OCI-LY7 (cell line): ENCODE data around the gene MYOT. TPM values are rescaled to one million over a fixed set of nuclear protein-coding genes. Genes with fewer than 3 reads are reported as not detected.

Source experiments
- BruUV-seq: library from RNA; stranded (reverse); fragments of 400-500 nt; replicated peaks from 2 replicates; lab custom pipeline; 2021; lab: Mats Ljungman, UMichigan
- CTCF ChIA-PET: fragments of 300-600 bp; sonication (Branson Sonifier 250); formaldehyde crosslinking; loops from one replicate; lab custom pipeline; 2022; ENCODE audit warnings: antibody characterized with exemption; ENCODE audit not compliant: unreplicated experiment; lab: Charles Lee
- POLR2A ChIA-PET: fragments of 300-600 bp; sonication (Branson Sonifier 250); formaldehyde crosslinking; loops from one replicate; lab custom pipeline; 2022; ENCODE audit warnings: antibody characterized with exemption; lab: Charles Lee
- DNase-seq: peaks from one replicate; pipeline ENCODE4 v3.0.0-alpha.2; 2015; ENCODE audit warnings: low spot score
- H2AFZ ChIP-seq: fragments of 200-600 bp; sonication (generic), shearing (Covaris generic); 2 replicates; pipeline ENCODE4 v1.6.1; 2014; ENCODE audit warnings: mild to moderate bottlenecking, antibody characterized with exemption, low read length, moderate library complexity
- H3K27ac ChIP-seq: fragments of 200-600 bp; sonication (generic); 2 replicates; pipeline ENCODE4 v1.5.1; 2014; ENCODE audit warnings: mixed run types, low read depth, mild to moderate bottlenecking, moderate library complexity, low read length, inconsistent platforms; ENCODE audit not compliant: poor library complexity, severe bottlenecking
- H3K36me3 ChIP-seq: fragments of 200-600 bp; sonication (generic); 2 replicates; pipeline ENCODE4 v1.6.1; 2014; ENCODE audit warnings: mild to moderate bottlenecking, antibody characterized with exemption, low read length, moderate library complexity, mixed read lengths; ENCODE audit not compliant: insufficient read depth
- H3K4me1 ChIP-seq: fragments of 200-600 bp; sonication (generic); 2 replicates; pipeline ENCODE4 v1.5.1; 2014; ENCODE audit warnings: mild to moderate bottlenecking, low read length; ENCODE audit not compliant: insufficient read depth, poor library complexity, severe bottlenecking
- H3K4me2 ChIP-seq: fragments of 200-600 bp; sonication (generic); 2 replicates; pipeline ENCODE4 v1.6.1; 2014; ENCODE audit warnings: mild to moderate bottlenecking, low read length
- H3K4me3 ChIP-seq: fragments of 200-600 bp; sonication (generic); 2 replicates; pipeline ENCODE4 v1.5.1; 2014; ENCODE audit warnings: mild to moderate bottlenecking, low read depth, low read length; ENCODE audit not compliant: poor library complexity, severe bottlenecking
- H3K79me2 ChIP-seq: fragments of 200-600 bp; sonication (generic); 2 replicates; pipeline ENCODE4 v1.6.1; 2016; ENCODE audit warnings: low read depth, mild to moderate bottlenecking, low read length, moderate library complexity, mixed read lengths; ENCODE audit not compliant: insufficient read depth
- H3K9me2 ChIP-seq: fragments of 200-600 bp; sonication (generic); 2 replicates; pipeline ENCODE4 v1.6.1; 2016; ENCODE audit warnings: mild to moderate bottlenecking, low read length, mixed read lengths; ENCODE audit not compliant: insufficient read depth
- H3K9me3 ChIP-seq: fragments of 200-600 bp; sonication (generic); 2 replicates; pipeline ENCODE4 v1.6.1; 2014; ENCODE audit warnings: mild to moderate bottlenecking, mixed run types, low read length, mixed read lengths
- H4K20me1 ChIP-seq: fragments of 200-600 bp; sonication (generic); 2 replicates; pipeline ENCODE4 v1.6.1; 2014; ENCODE audit warnings: mild to moderate bottlenecking, antibody characterized with exemption, low read length, moderate library complexity, mixed read lengths; ENCODE audit not compliant: insufficient read depth
- CTCF ChIP-seq: fragments of 200-600 bp; sonication (generic); conservative IDR thresholded peaks from 2 replicates; pipeline ENCODE4 v1.5.1; 2014; ENCODE audit warnings: mild to moderate bottlenecking, antibody characterized with exemption, low read length, moderate library complexity, mixed read lengths
- EZH2phosphoT487 ChIP-seq: fragments of 200-600 bp; sonication (generic); IDR thresholded peaks from 2 replicates; pipeline ENCODE4 v1.6.1; 2018; ENCODE audit warnings: low read depth, borderline replicate concordance, mild to moderate bottlenecking, mixed run types, antibody characterized with exemption, low read length, moderate library complexity, mixed read lengths
- intact Hi-C: fragments of 100-400 bp; cut with micrococcal nuclease; formaldehyde crosslinking; loops from one replicate; pipeline ENCODE4 v1.10.0; 2022; ENCODE audit not compliant: unreplicated experiment
- total RNA-seq, 2 experiments: library from RNA; depleted of rRNA in 1 of 2; stranded (reverse); fragments of >200 nt in 1 of 2; shearing (Covaris generic) in 1 of 2; gene quantifications; 2 replicates each; pipeline ENCODE4 v1.2.3, GENCODE V29; 2014 to 2022

The MYOT gene
- total RNA-seq, 2 experiments from 2014 or later: not detected

DNA sequence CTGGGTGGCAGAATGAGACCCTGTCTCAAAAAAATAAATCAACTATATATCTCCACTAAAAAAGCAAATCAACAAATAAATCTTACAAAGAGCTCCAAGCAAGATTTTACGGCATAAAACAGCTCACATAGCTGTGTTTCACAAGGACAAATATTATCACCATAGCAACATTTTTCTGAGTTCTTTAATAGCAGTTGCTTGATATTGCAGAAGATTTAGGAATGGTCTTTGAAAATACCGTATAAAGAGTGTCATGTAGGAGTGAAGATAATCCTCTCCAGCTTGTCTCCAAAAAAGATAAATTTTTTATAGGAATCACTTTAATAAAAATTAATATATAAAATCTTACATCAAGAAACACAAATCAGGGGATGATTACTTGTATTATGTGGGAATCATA, 36.6 kb upstream of the MYOT start:
- no peak overlapping the region for H3K4me3 ChIP-seq
- no peaks in the 10 kb centered on the region for H3K9me3 ChIP-seq
- no peaks in the 10 kb centered on the region for H3K36me3 ChIP-seq
- H4K20me1 ChIP-seq: no peaks in the 10 kb centered on the region
- TF ChIP-seq CTCF (no peak), EZH2phosphoT487 (no peak)
- H3K4me1 ChIP-seq: no peaks in the 10 kb centered on the region
- H3K79me2 ChIP-seq: no peaks in the 10 kb centered on the region
- intact Hi-C loops: no loop called here
- ChIA-PET POLR2A (interaction anchor here (0.8 to 1.0 kb wide), 2 partner anchors 28 to 37 kb away, joined by 3 to 4 read pairs; no protein-coding TSS in a partner anchor), CTCF (no interaction called here)
- no peak overlapping the region for H3K4me2 ChIP-seq
- H3K27ac ChIP-seq: no peak overlapping the region
- no peaks in the 10 kb centered on the region for H3K9me2 ChIP-seq
- no peak for DNase-seq
- no peak overlapping the region for H2AFZ ChIP-seq
- BruUV-seq: no TSS peak

GRCh38 chr5:137831526-137831925, 36.1 kb upstream of the MYOT start:
- H3K79me2 ChIP-seq: no peaks in the 10 kb centered on the region
- H3K27ac ChIP-seq: no peak overlapping the region
- intact Hi-C loops: no loop called here
- H3K4me3 ChIP-seq: no peak overlapping the region
- POLR2A ChIA-PET: interaction anchor here (0.8 kb wide), 1 partner anchor 28 kb away, joined by 3 read pairs; no protein-coding TSS in a partner anchor
- H3K9me2 ChIP-seq: no peaks in the 10 kb centered on the region
- TF ChIP-seq EZH2phosphoT487: no peak
- no peak for TF ChIP-seq CTCF
- H2AFZ ChIP-seq: no peak overlapping the region
- no peak overlapping the region for H3K4me2 ChIP-seq
- no peaks in the 10 kb centered on the region for H3K4me1 ChIP-seq
- H3K36me3 ChIP-seq: no peaks in the 10 kb centered on the region
- CTCF ChIA-PET: no interaction called here
- H3K9me3 ChIP-seq: no peaks in the 10 kb centered on the region
- DNase-seq: no peak
- BruUV-seq: no TSS peak
- no peaks in the 10 kb centered on the region for H4K20me1 ChIP-seq

DNA sequence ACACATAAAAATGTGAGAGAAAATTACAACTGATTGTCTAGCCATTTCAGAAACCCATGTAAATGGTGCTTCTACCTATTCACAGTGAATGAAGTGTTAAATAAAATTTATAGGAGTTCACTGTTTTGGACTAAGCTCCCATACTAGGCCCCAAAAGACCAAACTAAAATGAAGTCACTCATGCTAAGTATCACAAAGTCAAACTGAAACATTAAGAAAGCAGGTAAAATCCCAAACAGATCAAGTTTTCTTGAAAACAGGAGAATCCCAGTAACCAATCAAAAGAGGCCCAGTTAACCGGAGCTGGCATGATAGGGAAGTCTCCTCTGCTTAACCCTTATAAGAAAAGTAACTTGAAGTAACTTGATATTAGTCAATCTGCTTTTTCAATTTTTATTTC, 35.2 kb upstream of the MYOT start:
- no peak for DNase-seq
- H3K27ac ChIP-seq: no peak overlapping the region
- no peak overlapping the region for H2AFZ ChIP-seq
- POLR2A ChIA-PET: interaction anchor here (0.7 kb wide), 1 partner anchor 330 kb away, joined by 3 read pairs; no protein-coding TSS in a partner anchor
- CTCF ChIA-PET: no interaction called here
- H4K20me1 ChIP-seq: no peaks in the 10 kb centered on the region
- H3K4me1 ChIP-seq: no peaks in the 10 kb centered on the region
- intact Hi-C loops: no loop called here
- no peak for TF ChIP-seq CTCF
- TF ChIP-seq EZH2phosphoT487: no peak
- no peaks in the 10 kb centered on the region for H3K79me2 ChIP-seq
- H3K9me3 ChIP-seq: no peaks in the 10 kb centered on the region
- H3K9me2 ChIP-seq: no peaks in the 10 kb centered on the region
- H3K36me3 ChIP-seq: no peaks in the 10 kb centered on the region
- no TSS peak for BruUV-seq
- no peak overlapping the region for H3K4me3 ChIP-seq
- no peak overlapping the region for H3K4me2 ChIP-seq
